ENCODE data around the gene SLC12A3.

SLC12A3 gene

DNA sequence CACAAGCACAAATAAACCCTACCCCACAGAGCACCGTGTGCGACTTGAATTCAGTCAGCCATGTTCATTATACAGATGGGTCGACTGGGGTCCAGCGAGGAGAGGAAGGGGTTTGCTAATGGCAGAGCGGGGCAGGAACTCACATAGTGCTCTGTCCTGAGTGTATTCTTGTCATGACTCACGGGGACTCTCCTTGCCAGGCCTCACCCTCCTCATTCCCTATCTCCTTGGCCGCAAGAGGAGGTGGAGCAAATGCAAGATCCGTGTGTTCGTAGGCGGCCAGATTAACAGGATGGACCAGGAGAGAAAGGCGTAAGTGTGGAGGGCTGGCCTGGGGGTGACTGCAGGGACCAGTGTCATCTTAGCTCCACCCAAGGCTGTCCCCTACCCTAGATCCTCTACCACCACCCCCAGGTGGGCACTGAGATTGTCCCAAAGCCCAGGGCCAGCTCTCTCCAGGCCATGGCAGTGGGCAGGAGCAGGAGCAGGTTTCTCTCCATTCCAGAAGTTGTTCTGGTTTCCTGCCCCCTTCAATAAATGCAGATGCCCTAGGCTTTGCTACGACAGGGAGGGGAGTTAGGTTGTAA lies 29.4 kb downstream of the SLC12A3 start:
- FAIRE-seq: no peak

DNA sequence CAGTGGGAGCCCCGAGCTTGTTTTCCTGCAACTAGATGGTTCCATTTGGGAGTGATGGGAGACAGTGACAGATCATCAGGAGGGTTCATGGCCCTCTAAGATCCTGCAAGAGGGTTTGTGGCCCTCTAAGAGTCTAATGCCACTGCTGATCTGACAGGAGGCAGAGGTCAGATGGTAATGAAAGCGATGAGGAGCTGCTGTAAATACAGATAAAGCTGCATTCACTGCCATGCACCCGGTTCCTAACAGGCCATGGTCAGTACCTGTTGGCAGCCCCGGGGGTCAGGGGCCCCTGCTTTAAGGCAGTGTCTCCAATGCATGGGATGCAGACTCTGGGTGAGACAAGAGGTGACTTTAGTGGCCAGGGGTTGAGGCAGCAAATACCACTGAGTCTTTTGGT lies 30.8 kb downstream of the SLC12A3 start:
- FAIRE-seq: no peak

DNA sequence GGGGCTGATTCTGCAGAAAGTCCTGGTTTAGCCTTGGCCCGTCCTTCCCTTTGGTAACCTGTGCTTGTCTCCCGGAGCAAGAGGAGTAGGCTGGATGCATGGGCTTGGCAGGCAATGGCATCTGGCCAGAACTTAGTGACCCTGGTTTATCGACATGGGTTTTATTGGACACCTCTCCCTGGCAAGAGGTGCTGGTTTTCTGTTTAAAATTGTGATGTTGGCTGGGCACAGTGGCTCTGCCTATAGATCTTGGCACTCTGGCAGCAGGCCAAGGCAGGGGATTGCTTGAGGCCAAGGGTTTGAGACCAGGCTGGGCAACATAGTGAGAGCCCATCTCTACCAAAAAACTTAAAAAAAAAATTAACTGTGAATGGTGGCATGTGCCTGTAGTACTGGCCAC lies 31.2 kb downstream of the SLC12A3 start:
- FAIRE-seq: no peak

DNA sequence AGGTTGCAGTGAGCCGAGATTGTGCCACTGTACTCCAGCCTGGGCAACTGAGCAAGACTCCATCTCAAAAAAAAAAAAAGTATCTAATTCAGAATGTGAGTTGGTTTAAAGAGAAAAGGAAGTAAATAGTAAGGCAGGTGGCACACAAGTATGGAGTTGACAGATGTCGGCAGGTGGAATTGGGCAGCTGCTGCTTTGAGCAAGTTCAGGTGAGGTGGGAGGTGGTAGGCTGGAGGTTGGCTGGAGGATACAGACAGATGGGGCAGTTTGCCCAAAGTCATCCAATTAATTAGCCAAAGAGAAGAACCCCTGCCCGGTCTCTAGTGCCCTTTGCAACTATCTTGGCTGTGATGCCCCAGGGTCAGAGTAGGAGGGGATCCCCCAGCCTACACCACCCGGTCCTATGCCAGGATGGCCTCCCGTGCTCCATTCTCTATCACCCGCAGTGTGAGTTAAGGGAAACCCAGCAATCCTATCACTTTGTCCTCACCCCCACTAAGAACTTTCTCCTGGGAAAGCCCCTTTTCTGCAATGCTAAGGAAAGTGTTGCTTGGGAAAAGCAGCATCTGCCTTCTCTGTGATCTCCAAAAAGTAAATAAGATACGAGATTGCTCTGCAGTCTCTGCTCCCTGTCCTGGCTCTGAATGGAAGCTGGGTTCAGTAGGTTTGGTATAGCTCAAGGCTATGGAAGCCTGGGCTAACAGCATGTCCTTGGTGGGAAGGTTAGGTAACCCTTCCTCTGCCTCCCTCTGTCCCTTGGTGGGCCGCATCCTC lies 32.2 kb downstream of the SLC12A3 start:
- FAIRE-seq: no peak

DNA sequence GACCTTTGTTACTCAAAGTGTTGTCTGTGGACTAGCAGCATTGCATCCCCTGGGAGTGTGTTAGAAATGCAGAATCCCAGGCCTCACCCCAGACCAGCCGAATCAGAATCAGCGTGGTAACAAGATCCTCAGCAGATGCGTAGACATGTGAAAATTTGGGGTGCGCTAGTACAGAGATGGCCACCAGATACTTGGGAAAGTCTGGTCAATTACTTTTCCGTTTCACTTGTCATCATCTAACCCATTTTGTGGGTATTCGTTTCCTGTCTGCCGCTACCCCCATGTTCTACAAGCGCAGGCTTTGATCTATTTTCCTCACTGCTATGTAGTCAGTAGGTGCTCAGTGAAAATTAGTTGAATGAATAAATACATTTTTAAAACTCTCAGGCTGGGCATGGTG lies 33.8 kb downstream of the SLC12A3 start:
- FAIRE-seq: no peak

DNA sequence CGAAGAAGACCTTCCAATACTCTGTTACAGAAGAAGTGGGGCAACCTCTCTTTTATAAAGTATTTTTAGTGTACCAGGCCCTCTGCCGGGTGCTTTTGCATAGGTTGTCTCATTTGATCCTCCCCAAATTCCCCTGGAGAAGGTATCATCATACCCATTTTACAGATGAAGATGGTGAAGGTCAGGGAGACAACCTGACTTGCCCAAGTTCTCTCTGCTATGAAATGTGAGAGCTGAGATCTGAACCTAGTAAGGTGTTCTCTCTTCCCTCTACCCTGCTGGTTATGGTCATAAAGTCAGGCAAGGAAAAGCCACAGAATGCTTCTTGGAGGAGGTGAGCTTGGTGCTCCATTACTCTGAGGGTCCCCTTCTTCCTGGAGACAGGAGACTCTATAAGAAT lies 38.9 kb downstream of the SLC12A3 start:
- no peak for FAIRE-seq

DNA sequence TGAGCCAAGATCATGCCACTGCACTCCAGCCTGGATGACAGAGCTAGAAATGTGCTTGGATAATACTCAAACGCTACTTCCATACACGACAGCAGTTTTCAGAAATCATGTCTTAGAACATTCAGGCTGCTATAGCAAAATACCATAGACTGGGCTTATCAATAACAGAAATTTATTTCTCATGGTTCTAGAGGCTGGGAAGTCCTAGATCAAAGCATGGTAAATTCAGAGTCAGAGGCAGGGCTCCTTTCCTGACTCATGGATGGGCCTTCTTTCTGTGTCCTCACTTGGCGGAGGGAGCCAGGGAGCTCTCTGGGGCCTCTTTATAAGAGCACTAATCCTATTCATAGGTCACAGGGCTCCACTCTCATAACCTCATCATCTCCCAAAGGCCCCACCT lies 42.4 kb downstream of the SLC12A3 start:
- FAIRE-seq: no peak

DNA sequence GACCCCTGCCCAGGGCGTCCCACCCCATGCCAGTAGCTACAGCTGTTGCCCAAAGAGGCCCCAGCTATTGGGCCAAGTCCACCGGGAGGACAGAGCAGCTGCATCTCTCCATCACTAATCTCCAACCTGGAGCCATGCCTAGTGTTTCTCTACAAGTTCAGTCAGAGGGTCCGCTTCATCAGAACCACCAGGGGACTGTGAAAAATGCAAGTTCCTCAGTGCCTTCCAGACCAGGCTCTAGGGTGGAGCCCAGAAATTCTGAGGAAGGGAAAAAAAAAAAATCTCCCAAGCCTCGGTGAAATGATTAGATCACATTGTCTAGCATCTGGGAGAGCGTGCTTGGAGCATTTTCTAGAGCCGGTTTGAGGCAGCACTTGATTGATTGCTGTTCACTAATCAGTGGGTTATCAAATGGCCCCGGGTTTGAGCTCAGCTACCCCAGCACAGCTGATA lies 44.5 kb downstream of the SLC12A3 start:
- FAIRE-seq: no peak

DNA sequence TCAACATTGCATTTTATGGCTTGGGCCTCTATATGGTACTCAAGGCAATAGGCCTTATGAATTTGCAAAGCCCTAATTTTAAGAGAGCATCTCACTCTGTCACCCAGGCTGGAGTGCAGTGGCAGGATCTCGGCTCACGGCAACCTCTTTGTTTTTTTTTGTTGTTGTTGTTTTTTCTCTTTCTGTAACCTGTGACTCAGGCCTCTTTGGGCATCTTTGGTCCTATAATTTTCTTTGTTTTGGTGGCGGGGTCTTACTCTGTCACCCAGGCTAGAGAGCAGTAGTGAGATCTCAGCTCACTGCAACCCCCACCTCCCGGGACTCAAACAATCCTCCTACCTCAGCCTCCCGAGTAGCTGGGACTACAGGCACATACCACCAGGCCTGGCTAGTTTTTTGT lies 45.1 kb downstream of the SLC12A3 start:
- FAIRE-seq: no peak

DNA sequence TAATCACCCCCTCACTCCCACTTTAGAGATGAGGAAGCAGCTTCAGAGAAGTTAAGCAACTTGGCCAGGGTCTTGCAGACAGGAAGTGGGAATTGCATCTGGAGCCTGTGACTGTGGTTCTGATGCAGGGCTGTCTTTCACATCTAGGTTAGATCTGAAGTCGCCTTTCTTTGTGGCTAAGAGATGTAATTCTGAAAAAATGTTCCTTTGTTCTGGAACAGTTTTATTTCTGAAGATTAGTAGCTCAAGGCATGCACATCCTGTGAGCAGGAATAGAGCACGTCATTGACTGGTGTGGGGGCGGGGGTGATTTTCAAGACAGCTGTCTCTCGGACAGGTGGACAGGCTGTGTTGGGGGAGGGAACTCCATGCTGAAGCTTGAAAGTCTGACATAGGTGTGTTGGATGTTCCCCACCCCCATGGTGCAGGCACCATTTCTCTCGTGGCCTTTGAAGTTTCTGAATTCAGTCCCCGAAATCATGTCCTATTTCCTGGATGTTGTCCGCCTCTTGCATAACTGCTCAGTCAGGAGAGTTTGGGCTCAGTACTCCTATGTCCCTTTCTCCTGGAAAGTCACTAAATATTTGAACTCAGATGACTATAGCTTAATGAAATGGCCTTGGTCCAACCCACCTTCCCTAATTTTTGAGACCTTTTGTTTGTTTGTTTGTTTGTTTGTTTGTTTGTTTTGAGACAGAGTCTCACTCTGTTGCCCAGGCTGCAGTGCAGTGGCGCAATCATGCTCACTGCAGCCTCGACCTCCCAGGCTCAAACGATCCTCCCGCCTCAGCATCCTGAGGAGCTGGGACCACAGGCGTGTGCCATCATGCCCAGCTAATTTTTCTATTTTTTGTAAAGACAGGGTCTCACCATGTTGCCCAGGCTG lies 45.9 kb downstream of the SLC12A3 start:
- FAIRE-seq: no peak

DNA sequence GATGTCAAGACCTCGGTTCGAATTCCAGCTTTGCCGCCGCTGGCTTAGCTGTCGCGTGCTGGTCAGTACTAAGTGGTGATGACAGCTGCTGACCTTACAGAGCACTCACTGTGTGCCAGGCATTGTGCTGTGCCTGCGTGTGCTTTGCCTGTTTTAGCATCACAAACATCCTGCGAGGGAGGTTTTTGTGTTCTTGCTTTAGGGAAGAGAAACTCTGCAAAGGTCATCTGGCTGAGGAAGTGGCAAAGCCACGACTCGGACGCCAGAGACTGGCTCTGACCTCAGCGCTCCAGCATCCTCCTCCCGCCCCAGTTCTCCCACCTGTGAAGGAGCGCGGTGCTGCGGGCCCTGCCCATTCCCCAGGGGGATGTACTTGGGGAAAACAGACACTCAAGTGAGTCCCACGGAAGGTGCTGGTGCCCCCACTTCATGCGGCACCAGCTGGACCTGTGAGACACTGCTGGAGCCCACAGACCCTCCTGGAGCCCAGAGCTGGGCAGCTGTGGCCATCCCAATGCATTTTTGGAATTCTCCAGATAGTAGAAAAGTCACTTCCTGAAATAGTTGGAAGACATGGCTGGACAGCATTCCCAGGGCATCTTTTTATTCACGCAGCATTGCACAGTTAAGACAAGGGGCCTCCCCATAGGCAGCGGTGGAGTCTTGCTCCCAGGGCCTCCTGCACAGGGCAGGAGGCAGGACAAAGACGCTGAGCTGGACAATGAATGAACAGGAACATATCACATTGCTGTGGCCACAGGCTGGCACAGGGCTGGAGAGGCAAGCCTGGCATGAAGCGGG lies 47.0 kb downstream of the SLC12A3 start:
- no peak for FAIRE-seq

DNA sequence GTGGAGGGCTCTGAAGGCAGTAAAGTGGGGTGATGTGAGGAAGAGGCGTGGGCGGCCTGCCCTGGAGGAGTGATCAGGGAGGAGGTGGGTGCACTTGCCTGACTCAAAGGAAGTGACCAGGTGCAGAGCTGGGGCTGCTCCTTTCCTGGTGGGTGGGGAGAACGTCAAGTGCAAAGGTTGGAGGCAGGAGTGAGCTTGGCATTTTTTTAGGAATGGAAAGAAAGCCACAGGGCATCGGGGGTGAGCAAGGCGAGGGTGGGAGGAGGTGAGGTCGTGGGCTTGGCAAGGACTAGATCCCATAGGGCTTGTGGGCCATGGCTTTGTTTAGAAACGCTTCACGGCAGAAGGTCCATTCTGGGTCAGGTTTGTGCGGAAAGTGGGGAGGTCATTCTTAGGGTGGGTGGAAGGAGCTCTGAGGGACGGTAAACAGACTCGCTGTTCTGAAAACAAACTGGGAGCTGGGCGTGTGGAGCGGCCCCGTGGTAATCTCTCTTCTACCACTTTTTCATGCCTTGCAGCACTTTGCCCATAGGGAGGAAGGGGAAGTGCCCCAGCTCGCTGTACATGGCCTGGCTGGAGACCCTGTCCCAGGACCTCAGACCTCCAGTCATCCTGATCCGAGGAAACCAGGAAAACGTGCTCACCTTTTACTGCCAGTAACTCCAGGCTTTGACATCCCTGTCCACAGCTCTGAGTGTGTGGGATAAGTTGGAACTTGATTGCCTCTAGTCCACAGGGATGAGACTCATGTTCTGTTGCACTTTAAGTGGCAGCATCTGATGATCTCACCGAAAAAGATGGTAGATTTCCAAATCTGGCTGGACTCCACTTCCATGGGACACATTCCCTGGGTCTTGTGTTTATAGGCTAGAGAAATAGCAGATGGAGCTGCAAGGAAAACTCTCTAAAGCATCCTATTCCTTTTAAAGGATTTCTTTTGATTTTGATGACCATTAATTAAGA lies 48.0 kb downstream of the SLC12A3 start:
- FAIRE-seq: no peak

DNA sequence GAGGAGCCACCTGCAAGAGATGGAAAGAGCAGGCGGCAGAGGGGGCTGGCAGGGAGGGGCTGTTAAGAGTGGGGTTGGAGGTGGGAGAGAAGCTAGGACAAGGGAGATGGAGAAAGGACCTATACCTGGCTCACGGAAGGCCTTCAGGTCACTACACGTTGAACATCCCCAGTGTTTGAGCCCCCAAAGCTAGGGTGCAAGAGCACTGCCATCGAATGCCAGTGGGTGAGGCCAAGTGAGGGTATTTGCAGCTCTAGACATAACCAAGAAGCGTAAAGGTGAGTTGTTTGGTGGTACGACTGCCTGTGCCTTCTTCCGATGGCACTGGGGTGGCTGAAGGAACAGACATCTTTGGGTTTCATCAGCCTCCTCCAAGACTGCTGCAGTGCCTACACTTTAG lies 49.9 kb downstream of the SLC12A3 start:
- FAIRE-seq: no peak

DNA sequence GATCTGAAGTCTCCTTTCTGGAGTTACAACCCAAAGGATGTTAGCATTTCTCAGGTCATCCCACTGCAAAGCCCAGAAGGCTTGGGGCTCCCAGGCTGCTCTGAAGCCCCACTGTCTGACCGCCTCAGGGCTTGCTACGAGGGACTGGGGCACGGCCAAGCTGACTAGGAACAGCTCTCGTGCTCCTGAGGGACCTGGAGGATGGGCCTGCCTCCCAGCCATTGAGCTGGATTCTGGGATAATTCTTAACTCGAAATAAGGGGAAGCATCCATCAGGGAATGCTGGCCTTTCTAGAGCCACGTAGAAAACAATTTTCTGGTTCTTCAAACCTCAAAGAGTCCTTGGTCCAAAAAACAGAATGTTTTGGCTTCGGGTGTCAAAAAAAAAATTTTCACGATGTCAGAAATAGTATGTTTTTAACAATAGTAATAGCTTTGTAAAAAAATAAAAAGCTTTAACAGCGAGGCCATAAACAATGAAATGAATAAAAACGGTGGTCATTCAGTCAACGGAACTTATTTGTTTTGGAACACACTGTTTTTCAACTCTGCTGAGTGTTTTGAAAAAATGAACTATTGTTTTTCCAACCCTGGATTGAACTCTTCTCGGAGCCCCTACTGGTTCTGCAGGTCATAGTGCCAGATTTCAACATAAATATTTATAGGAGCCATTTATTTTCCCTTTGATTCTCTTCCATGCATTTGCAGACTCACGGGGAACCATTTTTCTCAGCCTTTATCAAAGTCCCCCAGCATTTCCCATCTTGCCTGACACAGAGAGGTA lies 50.5 kb downstream of the SLC12A3 start:
- no peak for FAIRE-seq

DNA sequence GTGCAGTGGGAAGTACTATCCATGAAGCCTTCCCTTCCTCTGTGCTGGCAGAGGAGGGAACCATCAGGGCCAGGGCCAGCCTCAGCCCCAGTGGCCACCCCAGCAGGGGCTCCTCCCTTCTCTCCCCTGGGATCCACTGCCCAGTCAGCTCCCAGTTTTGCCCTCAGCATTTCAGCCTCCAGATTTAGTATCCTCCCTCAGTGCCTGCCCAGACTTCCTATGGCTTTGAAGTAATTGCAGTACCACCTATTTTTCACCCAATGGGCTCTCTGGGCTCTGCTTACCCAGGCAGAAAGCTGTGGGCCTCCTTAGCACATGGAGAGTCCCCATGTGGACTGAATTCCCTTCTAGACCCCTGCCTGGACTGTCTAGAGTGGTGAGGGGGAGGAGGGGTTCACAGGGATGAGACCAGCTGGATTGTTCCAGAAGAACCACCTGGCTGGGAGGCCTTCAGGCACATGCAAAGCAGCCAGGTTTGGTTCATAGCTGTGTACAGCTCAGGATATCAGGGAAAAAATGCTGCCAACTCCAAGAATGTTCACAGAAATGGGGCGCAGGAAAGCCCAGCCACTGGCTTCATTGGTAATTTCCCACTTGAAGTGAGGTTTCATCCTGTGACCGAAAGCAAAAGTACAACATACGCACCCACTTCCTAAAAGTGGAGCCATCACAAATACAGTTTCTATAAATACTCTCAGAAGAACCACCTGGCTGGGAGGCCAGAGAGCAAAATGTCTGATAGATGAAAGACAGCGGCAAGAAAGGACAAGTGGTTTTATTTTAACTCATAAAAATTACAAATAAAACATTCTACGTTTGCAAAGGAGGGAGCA lies 51.8 kb downstream of the SLC12A3 start:
- no peak for FAIRE-seq

DNA sequence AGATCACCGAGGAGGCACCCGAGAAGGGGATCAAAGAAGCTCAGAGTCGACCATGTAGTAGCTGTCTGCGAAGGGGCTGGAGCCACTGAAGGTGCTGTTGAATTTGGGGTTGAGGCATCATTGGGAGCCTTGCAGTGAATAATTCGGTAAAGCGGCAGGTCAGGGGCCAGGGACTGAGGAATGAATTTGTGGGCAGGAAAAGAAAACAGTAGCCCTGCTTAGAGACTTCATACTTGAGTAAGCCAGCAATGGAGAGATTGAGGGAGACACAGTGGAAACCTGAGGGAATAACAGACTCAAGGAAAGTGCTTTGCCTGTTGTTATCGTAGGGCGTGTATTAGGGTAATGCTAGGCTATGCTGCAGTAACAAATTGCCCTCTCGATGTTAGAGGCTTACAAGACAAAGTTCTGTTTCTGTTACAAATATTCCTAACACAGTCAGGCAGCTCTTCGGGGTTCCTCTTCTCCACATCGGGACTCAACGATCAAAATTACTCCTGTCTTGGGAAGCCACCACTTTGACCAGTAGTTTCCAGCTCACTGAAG lies 53.5 kb downstream of the SLC12A3 start:
- FAIRE-seq: no peak

DNA sequence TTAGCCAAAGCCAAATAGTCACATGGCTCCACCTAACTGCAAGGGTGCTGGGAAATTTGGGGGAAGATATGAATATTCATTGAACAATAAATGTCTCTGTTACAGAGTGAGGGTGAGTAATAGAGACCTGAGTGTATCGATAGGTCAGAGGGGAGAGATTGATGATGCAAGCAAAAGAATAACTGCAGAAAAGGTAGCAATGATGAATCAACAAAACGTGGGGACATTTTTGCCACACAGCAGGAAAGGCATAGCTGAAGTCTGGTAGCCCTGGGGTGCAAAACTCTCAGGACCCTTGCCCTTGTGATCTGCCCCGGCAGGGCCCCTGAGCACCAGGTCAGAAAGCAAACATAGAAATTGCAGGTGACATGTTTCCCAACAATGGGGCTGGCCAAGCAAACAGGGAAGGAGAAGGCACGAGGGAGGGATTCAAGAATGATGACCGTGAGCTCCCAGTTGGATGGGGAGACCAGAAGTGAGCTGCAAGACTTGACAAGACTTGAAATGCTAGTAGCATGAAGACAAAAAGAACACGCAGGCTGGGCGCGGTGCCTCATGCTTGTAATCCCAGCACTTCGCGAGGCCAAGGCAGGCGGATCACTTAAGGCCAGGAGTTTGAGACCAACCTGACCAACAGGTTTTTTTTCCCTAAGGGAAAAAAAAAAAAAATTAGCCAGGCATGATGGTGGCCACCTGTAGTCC lies 54.2 kb downstream of the SLC12A3 start:
- FAIRE-seq: no peak

DNA sequence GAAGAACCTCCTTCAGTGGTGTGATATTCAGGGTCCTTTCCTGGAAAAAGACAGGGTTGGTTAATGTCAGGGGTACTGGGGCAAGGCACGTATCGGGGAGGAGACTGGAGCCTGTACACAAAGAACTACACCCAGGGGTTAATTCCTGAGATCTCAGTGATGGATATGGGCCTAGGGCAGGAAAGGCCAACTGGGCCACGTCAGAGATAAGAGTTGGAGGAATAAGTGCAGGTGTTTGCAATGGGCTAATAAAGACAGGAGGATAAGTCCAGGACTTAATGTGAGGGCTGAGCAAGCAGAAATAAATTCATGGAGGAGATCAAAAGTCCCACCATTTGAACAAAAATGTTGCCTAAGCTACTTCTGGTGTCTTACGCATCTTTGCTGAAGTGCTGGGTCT lies 56.6 kb downstream of the SLC12A3 start:
- no peak for FAIRE-seq
